ENCODE measurements around the gene SUN5.

DNA sequence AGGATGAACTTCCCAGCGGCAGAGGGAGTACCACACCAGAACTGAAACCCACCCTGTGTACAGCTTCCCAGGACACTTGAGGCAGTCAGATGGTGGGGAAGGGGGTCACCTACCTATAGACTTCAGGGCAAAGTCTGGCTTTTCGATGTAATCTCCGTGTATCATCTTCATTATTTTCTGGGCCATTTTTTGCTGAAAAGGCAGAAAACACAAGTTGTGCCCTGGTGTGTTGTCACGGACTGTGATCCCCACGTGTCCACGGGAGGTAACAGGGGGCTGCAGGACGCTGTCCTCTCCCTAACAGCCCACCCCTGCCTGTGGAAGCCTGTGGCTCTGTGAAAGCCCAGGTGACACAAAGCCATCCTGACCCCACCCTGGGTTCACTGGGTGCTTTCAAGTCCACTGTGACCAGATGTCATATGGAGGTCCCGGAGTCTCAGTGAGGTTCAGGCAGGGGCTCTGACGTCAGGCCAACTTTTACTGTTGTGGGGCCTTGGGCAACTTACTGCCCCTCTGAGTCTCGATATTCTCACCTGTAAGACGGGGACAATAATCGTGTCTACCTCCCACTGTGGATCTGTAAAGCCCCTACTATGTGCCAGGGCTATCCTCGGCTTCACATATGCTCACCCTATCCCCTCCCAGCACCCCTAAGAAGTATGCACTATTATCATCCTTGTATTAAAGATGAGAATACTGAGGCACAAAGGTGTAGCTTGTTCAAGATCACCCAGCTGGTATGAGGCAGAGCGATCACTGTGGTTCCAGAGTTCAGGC, 14.5 kb downstream of the SUN5 start:
- TF ChIP-seq YY1 (IDR thresholded peaks at IDR 0.05; ENCODE audit: low read depth) = no peak
- TF ChIP-seq, protein P1, sequence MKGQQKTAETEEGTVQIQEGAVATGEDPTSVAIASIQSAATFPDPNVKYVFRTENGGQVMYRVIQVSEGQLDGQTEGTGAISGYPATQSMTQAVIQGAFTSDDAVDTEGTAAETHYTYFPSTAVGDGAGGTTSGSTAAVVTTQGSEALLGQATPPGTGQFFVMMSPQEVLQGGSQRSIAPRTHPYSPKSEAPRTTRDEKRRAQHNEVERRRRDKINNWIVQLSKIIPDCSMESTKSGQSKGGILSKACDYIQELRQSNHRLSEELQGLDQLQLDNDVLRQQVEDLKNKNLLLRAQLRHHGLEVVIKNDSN (IDR thresholded peaks at IDR 0.05) = no peak
- TF ChIP-seq TAF1 (IDR thresholded peaks at IDR 0.05; ENCODE audit: low read depth) = no peak
- no peak for TF ChIP-seq NFIC (IDR thresholded peaks at IDR 0.05)
- TF ChIP-seq RAD21 (IDR thresholded peaks at IDR 0.05; ENCODE audit: low read depth) = no peak
- TF ChIP-seq EGR1 (IDR thresholded peaks at IDR 0.05) = no peak
- TF ChIP-seq FOXM1 (IDR thresholded peaks at IDR 0.05; ENCODE audit: borderline replicate concordance, low read depth) = no peak
- TF ChIP-seq, protein P2, sequence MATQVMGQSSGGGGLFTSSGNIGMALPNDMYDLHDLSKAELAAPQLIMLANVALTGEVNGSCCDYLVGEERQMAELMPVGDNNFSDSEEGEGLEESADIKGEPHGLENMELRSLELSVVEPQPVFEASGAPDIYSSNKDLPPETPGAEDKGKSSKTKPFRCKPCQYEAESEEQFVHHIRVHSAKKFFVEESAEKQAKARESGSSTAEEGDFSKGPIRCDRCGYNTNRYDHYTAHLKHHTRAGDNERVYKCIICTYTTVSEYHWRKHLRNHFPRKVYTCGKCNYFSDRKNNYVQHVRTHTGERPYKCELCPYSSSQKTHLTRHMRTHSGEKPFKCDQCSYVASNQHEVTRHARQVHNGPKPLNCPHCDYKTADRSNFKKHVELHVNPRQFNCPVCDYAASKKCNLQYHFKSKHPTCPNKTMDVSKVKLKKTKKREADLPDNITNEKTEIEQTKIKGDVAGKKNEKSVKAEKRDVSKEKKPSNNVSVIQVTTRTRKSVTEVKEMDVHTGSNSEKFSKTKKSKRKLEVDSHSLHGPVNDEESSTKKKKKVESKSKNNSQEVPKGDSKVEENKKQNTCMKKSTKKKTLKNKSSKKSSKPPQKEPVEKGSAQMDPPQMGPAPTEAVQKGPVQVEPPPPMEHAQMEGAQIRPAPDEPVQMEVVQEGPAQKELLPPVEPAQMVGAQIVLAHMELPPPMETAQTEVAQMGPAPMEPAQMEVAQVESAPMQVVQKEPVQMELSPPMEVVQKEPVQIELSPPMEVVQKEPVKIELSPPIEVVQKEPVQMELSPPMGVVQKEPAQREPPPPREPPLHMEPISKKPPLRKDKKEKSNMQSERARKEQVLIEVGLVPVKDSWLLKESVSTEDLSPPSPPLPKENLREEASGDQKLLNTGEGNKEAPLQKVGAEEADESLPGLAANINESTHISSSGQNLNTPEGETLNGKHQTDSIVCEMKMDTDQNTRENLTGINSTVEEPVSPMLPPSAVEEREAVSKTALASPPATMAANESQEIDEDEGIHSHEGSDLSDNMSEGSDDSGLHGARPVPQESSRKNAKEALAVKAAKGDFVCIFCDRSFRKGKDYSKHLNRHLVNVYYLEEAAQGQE (IDR thresholded peaks at IDR 0.05; ENCODE audit: low read depth) = no peak
- TF ChIP-seq CREB1 (IDR thresholded peaks at IDR 0.05; ENCODE audit: low read depth) = no peak

All from Ishikawa (cell line).